Neural crest cell (in vitro differentiated cells): ENCODE results near the gene BRCA1. TPM values are rescaled to one million over a fixed set of nuclear protein-coding genes. Genes with fewer than 3 reads are reported as not detected.
"Not testable (repeated sequence)": the region's sequence is repeated elsewhere in the genome, so short reads cannot be mapped to it uniquely, and the experiment has no call there.

ENCODE experiments used
- DNase-seq: peaks from one replicate; pipeline ENCODE4 v3.0.0; 2021; ENCODE audit warnings: low read depth, mixed read lengths, low spot score
- H3K27ac Mint-ChIP-seq: one replicate; pipeline ENCODE4 v1.8.0; 2021; ENCODE audit warnings: mild to moderate bottlenecking, mixed read lengths; ENCODE audit not compliant: unreplicated experiment
- H3K27me3 Mint-ChIP-seq: 2 replicates; pipeline ENCODE4 v1.8.0; 2021; ENCODE audit warnings: low read depth, mild to moderate bottlenecking, mixed read lengths
- H3K36me3 Mint-ChIP-seq: 2 replicates; pipeline ENCODE4 v1.8.0; 2021; ENCODE audit warnings: low read depth, mild to moderate bottlenecking, mixed read lengths
- H3K4me1 Mint-ChIP-seq: 2 replicates; pipeline ENCODE4 v1.8.0; 2021; ENCODE audit warnings: mixed read lengths
- H3K4me3 Mint-ChIP-seq: one replicate; pipeline ENCODE4 v1.8.0; 2021; ENCODE audit warnings: mild to moderate bottlenecking, mixed read lengths
- H3K9me3 Mint-ChIP-seq: 2 replicates; pipeline ENCODE4 v1.8.0; 2021; ENCODE audit warnings: mixed read lengths
- CTCF ChIP-seq: fragments of 200-600 bp; sonication (generic); conservative IDR thresholded peaks from 2 replicates; pipeline ENCODE4 v1.5.0; 2021; ENCODE audit warnings: antibody characterized with exemption, mild to moderate bottlenecking
- total RNA-seq: library from RNA; stranded (reverse); gene quantifications from 2 replicates; pipeline ENCODE4 v1.2.1, GENCODE V29; 2021

Gene BRCA1
- total RNA-seq, 1 donor from 2014 or later, result 62.4 TPM

- H3K4me3 Mint-ChIP-seq, result no peak overlapping the region
- TF ChIP-seq CTCF, result no peak
- H3K4me1 Mint-ChIP-seq, result no peaks in the 10 kb centered on the region
- H3K9me3 Mint-ChIP-seq, result no peaks in the 10 kb centered on the region
- H3K27me3 Mint-ChIP-seq, result no peaks in the 10 kb centered on the region
- H3K36me3 Mint-ChIP-seq, result no peaks in the 10 kb centered on the region
- no peak overlapping the region for H3K27ac Mint-ChIP-seq
- no peak for DNase-seq
Measured at GRCh38 chr17:43146649-43147048, 21.5 kb upstream of the BRCA1 start.

GRCh38 chr17:43143201-43143600, 18.0 kb upstream of the BRCA1 start:
- Mint-ChIP-seq H3K4me1 (no peaks in the 10 kb centered on the region), H3K27me3 (no peaks in the 10 kb centered on the region), H3K27ac (peak overlapping the region; percentile 5), H3K36me3 (no peaks in the 10 kb centered on the region), H3K9me3 (no peaks in the 10 kb centered on the region), H3K4me3 (no peak overlapping the region)
- DNase-seq, result no peak
- no peak for TF ChIP-seq CTCF

GRCh38 chr17:43142153-43142552, 17.0 kb upstream of the BRCA1 start:
- no peak for DNase-seq
- Mint-ChIP-seq H3K27me3 (no peaks in the 10 kb centered on the region), H3K36me3 (no peaks in the 10 kb centered on the region), H3K9me3 (no peaks in the 10 kb centered on the region), H3K4me1 (no peaks in the 10 kb centered on the region), H3K4me3 (no peak overlapping the region), H3K27ac (no peak overlapping the region)
- TF ChIP-seq CTCF, result no peak

GRCh38 chr17:43140396-43141332, 15.5 kb upstream of the BRCA1 start:
- no peak for DNase-seq
- H3K4me1 Mint-ChIP-seq, result no peaks in the 10 kb centered on the region
- H3K4me3 Mint-ChIP-seq, result no peak overlapping the region
- H3K36me3 Mint-ChIP-seq, result no peaks in the 10 kb centered on the region
- no peaks in the 10 kb centered on the region for H3K9me3 Mint-ChIP-seq
- TF ChIP-seq CTCF, result no peak
- no peaks in the 10 kb centered on the region for H3K27me3 Mint-ChIP-seq
- H3K27ac Mint-ChIP-seq, result no peak overlapping the region

GRCh38 chr17:43138531-43138930, 13.4 kb upstream of the BRCA1 start:
- DNase-seq, H3K36me3 Mint-ChIP-seq, H3K4me1 Mint-ChIP-seq, H3K4me3 Mint-ChIP-seq, H3K9me3 Mint-ChIP-seq, H3K27ac Mint-ChIP-seq, H3K27me3 Mint-ChIP-seq: not testable (repeated sequence)

GRCh38 chr17:43136574-43136973, 11.4 kb upstream of the BRCA1 start:
- not testable (repeated sequence) for H3K9me3 Mint-ChIP-seq, H3K4me1 Mint-ChIP-seq, H3K36me3 Mint-ChIP-seq, DNase-seq, H3K27me3 Mint-ChIP-seq, H3K27ac Mint-ChIP-seq, H3K4me3 Mint-ChIP-seq
